Fibroblast of lung (primary cell): ENCODE measurements around the gene WDR4. TPM values are rescaled to one million over a fixed set of nuclear protein-coding genes. Genes with fewer than 3 reads are reported as not detected.
"Not testable (repeated sequence)": the region's sequence is repeated elsewhere in the genome, so short reads cannot be mapped to it uniquely, and the experiment has no call there.

ENCODE experiments used
- DNase-seq, 2 donors: peaks; one replicate each; pipeline versions ENCODE4 v3.0.0 to v3.0.0-alpha.2; 2010; ENCODE audit warnings: low read depth in 2 of 2
- H2AFZ ChIP-seq: 2 replicates; pipeline ENCODE4 v1.5.1; 2012; ENCODE audit warnings: low read length, control low read depth, inconsistent platforms
- H3K27ac ChIP-seq: 2 replicates; pipeline ENCODE4 v1.5.1; 2011; ENCODE audit warnings: low read length, control low read depth; ENCODE audit not compliant: insufficient read depth
- H3K27me3 ChIP-seq: 2 replicates; pipeline ENCODE4 v1.5.1; 2011; ENCODE audit warnings: mild to moderate bottlenecking, low read length; ENCODE audit not compliant: control insufficient read depth, insufficient read depth
- H3K36me3 ChIP-seq: 2 replicates; pipeline ENCODE4 v1.5.1; 2011; ENCODE audit warnings: low read length; ENCODE audit not compliant: control insufficient read depth, insufficient read depth
- H3K4me1 ChIP-seq: 2 replicates; pipeline ENCODE4 v1.5.1; 2011; ENCODE audit warnings: low read length; ENCODE audit not compliant: control insufficient read depth, insufficient read depth; ENCODE audit errors: extremely low read depth
- H3K4me2 ChIP-seq: 2 replicates; pipeline ENCODE4 v1.5.1; 2011; ENCODE audit warnings: low read length, control low read depth; ENCODE audit not compliant: insufficient read depth; ENCODE audit errors: extremely low read depth
- H3K4me3 ChIP-seq, 4 experiments: fragments of 200-600 bp in 1 of 4; sonication (generic) in 1 of 4; replicated peaks in 1 of 4; 2 replicates each; pipeline ENCODE4 v1.5.1; 2011 to 2016; ENCODE audit warnings: low read length in 4 of 4, low read depth in 3 of 4, mild to moderate bottlenecking in 3 of 4, control low read depth in 2 of 4, inconsistent platforms in 1 of 4, mixed read lengths in 1 of 4; ENCODE audit not compliant: insufficient read depth in 1 of 4; ENCODE audit errors: control extremely low read depth in 1 of 4
- H3K79me2 ChIP-seq: 2 replicates; pipeline ENCODE4 v1.5.1; 2012; ENCODE audit warnings: mild to moderate bottlenecking, low read length, inconsistent platforms; ENCODE audit not compliant: control insufficient read depth, insufficient read depth
- H3K9ac ChIP-seq: 2 replicates; pipeline ENCODE4 v1.5.1; 2011; ENCODE audit warnings: mild to moderate bottlenecking, low read length, control low read depth; ENCODE audit not compliant: insufficient read depth
- H3K9me3 ChIP-seq: 2 replicates; pipeline ENCODE4 v1.5.1; 2012; ENCODE audit warnings: low read depth, low read length; ENCODE audit not compliant: control insufficient read depth, insufficient read depth
- H4K20me1 ChIP-seq: 2 replicates; pipeline ENCODE4 v1.5.1; 2011; ENCODE audit warnings: low read length; ENCODE audit not compliant: control insufficient read depth, insufficient read depth; ENCODE audit errors: extremely low read depth
- CTCF ChIP-seq, 2 donors: IDR thresholded peaks in 1 of 2; conservative IDR thresholded peaks in 1 of 2; 1 replicate in 1 of 2; 2 replicates in 1 of 2; pipeline ENCODE4 v1.5.1; 2011 to 2012; ENCODE audit warnings: low read length in 2 of 2, control low read depth in 1 of 2, inconsistent platforms in 1 of 2, low read depth in 1 of 2, mild to moderate bottlenecking in 1 of 2
- EZH2 ChIP-seq: IDR thresholded peaks from 2 replicates; pipeline ENCODE4 v1.5.1; 2012; ENCODE audit warnings: low read length, control low read depth, mild to moderate bottlenecking; ENCODE audit errors: missing control alignments
- polyA plus RNA-seq, 2 donors: library from polyadenylated mRNA; depleted of rRNA in 1 of 2; stranded (reverse) in 1 of 2; unstranded in 1 of 2; fragments of >200 nt; gene quantifications; 2 replicates each; pipeline ENCODE4 v1.2.1, GENCODE V29; 2011 to 2012; ENCODE audit warnings: missing spikeins in 1 of 2
- total RNA-seq: library from RNA; depleted of rRNA; stranded (reverse); fragments of >200 nt; gene quantifications from 2 replicates; pipeline ENCODE4 v1.2.1, GENCODE V29; 2014

Gene WDR4
- total and polyA plus RNA-seq, 2 donors (not counting 1 experiment from before 2014, with no cell fraction given), result 8.2 to 10.2 TPM

- TF ChIP-seq CTCF (conservative IDR thresholded peaks at IDR 0.05 in 1 of 2, IDR thresholded peaks at IDR 0.05 in 1 of 2; ENCODE audit: low read depth in 1 of 2, low read length in 2 of 2), result no peak
- TF ChIP-seq EZH2, result no peak
- no peak overlapping the region for H2AFZ ChIP-seq
- H3K4me1 ChIP-seq, result peaks cover 2% of the 10 kb centered on the region
- DNase-seq, result peak; percentile 10 to 32
- no peak overlapping the region for H3K27ac ChIP-seq
- no peak overlapping the region for H3K4me2 ChIP-seq
- peaks cover 6% of the 10 kb centered on the region for H3K79me2 ChIP-seq
- peaks cover 16% of the 10 kb centered on the region for H3K36me3 ChIP-seq
- no peaks in the 10 kb centered on the region for H3K9me3 ChIP-seq
- H3K4me3 ChIP-seq, result no peak overlapping the region
- H3K9ac ChIP-seq, result no peak overlapping the region
- H3K27me3 ChIP-seq, result no peaks in the 10 kb centered on the region
- no peaks in the 10 kb centered on the region for H4K20me1 ChIP-seq
These were observed 33.9 kb downstream of the WDR4 start for GRCh38 chr21:42845296-42845965.

GRCh38 chr21:42844411-42845113, 34.8 kb downstream of the WDR4 start:
- no peaks in the 10 kb centered on the region for H3K27me3 ChIP-seq
- H3K9ac ChIP-seq, result no peak overlapping the region
- TF ChIP-seq EZH2 (no peak), CTCF (conservative IDR thresholded peaks at IDR 0.05 in 1 of 2, IDR thresholded peaks at IDR 0.05 in 1 of 2; ENCODE audit: low read depth in 1 of 2, low read length in 2 of 2) (no peak)
- H2AFZ ChIP-seq, result no peak overlapping the region
- no peaks in the 10 kb centered on the region for H4K20me1 ChIP-seq
- peaks cover 6% of the 10 kb centered on the region for H3K79me2 ChIP-seq
- no peak overlapping the region for H3K27ac ChIP-seq
- DNase-seq, result no peak
- no peak overlapping the region for H3K4me3 ChIP-seq
- peaks cover 15% of the 10 kb centered on the region for H3K36me3 ChIP-seq
- no peak overlapping the region for H3K4me2 ChIP-seq
- H3K9me3 ChIP-seq, result no peaks in the 10 kb centered on the region
- H3K4me1 ChIP-seq, result peaks cover 2% of the 10 kb centered on the region

DNA sequence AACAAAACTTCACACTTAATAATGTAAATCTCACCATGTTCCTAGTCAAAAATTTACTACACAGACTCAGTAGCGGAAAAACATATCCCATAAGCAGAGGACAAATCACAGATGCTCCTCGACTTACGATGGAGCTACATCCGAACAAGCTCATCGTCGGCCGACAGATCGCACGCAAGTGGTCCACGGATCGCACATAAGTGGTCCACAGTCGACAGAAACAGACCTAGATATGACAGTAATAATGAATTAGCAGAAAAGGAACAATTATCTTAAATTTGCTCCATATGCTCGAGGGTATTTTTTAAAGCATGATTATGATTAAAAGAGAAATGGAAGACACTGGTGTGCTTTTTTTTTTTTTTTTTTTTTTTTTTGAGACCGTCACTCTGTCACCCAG, 36.3 kb downstream of the WDR4 start:
- no peaks in the 10 kb centered on the region for H4K20me1 ChIP-seq
- peaks cover 11% of the 10 kb centered on the region for H3K36me3 ChIP-seq
- no peak overlapping the region for H2AFZ ChIP-seq
- H3K9ac ChIP-seq, result no peak overlapping the region
- H3K9me3 ChIP-seq, result no peaks in the 10 kb centered on the region
- no peak for DNase-seq
- no peaks in the 10 kb centered on the region for H3K27me3 ChIP-seq
- no peak overlapping the region for H3K4me3 ChIP-seq
- H3K4me2 ChIP-seq, result no peak overlapping the region
- TF ChIP-seq CTCF (conservative IDR thresholded peaks at IDR 0.05 in 1 of 2, IDR thresholded peaks at IDR 0.05 in 1 of 2; ENCODE audit: low read depth in 1 of 2, low read length in 2 of 2), result no peak
- TF ChIP-seq EZH2, result no peak
- H3K27ac ChIP-seq, result no peak overlapping the region
- H3K79me2 ChIP-seq, result peaks cover 6% of the 10 kb centered on the region
- H3K4me1 ChIP-seq, result peaks cover 2% of the 10 kb centered on the region

DNA sequence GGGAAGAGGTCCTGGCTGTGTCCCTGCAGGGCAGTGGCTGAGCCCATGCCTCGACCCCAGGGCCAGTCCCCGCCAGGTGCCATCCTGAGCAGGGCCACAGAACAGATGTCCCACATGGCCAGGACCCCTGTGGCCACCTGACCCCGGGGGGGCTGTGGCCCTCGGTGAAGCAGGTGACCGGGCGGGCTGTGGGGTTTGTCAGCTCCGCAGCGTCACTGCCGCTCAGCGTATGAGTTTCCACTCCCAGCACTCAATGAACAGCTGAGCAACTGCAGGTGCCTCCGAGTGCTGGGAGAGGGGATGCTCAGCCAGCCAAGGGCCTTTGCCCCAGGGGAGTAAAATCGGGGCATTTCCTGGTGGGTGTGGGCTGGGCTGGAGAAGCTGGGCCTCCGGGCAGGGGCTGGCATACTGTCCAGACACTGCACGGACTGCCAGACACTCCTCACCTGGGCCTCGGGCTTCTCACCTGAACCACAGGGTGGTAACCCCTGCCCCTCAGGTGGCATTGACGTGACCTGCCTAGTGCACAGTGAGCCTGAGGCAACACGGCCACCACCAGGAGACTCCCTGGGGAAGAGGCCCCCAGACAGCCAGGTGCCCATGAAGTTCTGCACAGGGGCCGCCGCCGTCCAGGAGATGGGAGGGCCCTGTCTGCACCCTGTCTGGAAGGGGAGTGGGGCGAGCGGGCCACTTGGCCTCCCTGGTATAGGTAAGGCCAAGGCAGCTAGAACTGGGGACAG, 37.3 kb downstream of the WDR4 start:
- H4K20me1 ChIP-seq, DNase-seq: not testable (repeated sequence)

More for the DNA sequence above, 37.3 kb downstream of the WDR4 start:
- peaks cover 11% of the 10 kb centered on the region for H3K36me3 ChIP-seq
- not testable (repeated sequence) for H3K9ac ChIP-seq, H3K79me2 ChIP-seq, H3K4me3 ChIP-seq, H3K4me1 ChIP-seq, H3K9me3 ChIP-seq, H3K27ac ChIP-seq, H3K4me2 ChIP-seq, H3K27me3 ChIP-seq, H2AFZ ChIP-seq
